GM18498 (cell line): ENCODE measurements around the gene PNMA5.
"Not testable (repeated sequence)": the region's sequence is repeated elsewhere in the genome, so short reads cannot be mapped to it uniquely, and the experiment has no call there.

Source experiments
- ATAC-seq: cut with Tn5 transposase; IDR thresholded peaks from one replicate; pipeline ENCODE4 v1.9.1; 2021; ENCODE audit warnings: mild to moderate bottlenecking, moderate library complexity; ENCODE audit not compliant: unreplicated experiment

The PNMA5 gene

DNA sequence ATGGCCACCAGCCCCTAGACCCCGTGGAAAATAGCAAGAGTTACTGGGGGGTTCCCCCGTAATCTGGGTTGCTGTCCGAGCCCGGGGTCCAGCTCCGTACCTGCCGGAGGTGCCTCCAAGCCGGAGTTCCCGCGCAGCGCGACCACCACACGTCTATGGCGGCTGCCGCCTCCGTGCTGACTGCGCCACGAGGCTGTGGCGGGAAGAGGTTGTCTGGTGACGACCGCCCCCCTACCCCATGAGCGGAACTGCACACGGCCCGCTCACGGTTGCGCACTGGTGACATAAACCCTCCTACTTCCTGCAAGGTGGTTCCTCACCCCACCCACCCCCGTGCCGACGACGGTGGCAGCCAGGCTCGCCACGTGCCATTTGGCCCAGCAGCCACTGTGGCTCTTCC, at the start of gene PNMA5:
Gene PNMA5 (minus strand): TSS at position 184 of the 400 bp plus-strand sequence. CDS start 2,518 bp downstream, outside the sequence.
- ATAC-seq: no peak

DNA sequence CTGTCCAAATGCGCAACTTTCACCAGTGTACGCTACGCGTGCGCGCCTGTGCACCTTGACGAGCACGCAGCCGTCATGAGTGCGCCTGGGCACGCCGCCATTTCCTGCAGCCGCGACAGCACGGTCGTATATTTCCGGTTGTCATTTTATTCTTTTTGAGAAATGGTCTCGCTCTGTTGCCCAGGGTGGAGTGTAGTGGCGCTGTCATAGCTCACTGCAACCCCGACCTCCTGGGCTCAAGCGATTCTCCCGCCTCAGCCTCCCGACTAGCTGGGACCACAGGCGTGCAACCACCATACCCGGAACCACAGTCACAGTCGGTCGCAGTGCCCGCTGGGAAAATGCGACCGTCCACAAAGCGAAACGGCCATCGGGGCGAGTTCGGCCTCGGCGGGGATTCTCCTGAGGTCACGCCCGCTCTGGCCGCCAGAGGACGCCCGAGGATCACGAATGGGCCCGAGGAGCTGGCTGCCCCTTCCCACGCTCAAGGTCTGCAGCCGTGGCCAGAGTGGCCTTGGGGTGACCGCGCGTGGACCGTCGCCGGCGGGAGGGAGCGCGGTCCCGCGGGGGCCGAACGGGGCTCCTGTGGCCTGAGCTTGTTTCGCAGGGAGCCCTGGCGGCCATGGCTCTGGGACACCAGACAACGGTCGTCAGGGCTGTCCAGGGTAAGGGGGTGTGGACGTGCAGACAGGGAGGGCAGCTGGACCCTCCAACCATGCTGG, 38.6 kb upstream of the PNMA5 start:
- peak; percentile 88 for ATAC-seq

DNA sequence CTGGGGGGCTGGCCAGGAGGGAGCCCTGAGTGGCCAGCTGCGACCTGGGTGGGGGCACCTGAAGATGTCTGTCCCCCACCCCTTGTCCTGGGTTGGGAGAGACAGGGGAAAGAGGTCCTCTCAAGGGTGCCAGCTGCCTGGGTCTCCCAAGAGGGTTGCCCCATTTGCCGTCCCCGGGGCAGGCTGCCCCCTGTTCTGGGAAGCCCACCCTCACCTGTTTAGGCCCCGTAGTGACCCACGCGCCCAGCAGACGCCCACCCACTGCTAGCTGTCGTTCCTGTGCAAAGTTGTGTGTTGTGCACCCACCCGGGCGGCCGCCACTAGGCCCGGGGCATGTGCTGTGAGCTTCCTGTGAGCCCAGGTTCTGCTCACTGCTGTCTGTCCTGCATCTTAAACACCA, 36.9 kb upstream of the PNMA5 start:
- ATAC-seq: no peak

DNA sequence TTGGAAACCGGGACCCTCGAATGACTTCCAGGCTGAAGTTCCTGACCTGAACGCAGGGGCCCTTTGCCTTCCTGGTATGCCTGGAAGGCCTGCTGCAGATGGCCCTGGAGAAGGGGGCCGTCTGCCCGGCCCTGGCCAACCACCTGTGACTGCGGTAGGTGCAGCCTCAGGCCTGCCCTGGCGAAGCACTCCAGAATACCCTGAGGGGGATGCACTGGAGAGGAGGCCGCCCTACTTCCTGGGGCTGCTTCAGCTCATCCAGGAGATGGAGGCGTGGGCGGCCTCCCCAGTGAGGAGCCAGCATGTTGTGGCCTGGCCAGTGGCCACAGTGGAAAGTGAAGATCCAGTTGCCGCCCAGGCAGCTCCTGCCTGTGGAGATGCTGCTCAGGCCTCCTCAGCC, 36.0 kb upstream of the PNMA5 start:
- ATAC-seq: no peak

DNA sequence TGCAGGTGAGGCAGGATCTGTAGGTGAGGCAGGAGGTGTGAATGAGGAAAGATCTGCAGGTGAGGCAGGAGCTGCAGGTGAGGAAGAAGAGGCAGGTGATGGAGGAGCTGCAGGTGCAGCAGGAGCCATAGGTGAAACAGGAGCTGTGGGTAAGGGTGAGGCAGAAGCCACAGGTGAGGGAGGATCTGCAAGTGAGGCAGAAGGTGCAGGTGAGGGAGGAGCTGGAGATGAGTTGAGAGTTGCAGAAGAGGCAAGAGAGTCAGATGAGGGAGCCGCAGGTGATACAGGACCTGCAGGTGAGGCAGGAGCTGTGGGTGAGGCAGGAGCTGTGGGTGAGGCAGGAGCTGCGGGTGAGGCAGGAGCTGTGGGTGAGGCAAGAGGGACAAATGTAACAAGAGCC, 35.2 kb upstream of the PNMA5 start:
- ATAC-seq: no peak

DNA sequence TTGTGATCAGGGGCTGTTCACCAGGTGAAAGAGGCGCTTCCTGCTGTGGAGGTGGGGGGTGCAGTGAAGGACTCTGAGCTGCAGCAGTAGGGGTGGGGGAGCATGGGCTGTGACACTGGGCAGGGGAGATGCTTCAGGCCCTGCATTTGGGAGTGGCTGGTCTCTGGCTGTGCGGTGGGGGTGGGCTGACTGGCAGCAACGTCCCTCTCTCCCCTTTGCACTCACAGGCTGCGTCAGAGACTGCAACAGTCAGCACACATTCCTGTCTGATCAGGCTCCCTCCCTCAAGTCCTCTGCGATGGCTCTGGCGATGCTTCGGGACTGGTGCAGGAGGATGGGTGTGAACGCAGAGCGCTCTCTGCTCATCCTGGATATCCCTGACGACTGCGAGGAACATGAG, 34.6 kb upstream of the PNMA5 start:
- not testable (repeated sequence) for ATAC-seq

DNA sequence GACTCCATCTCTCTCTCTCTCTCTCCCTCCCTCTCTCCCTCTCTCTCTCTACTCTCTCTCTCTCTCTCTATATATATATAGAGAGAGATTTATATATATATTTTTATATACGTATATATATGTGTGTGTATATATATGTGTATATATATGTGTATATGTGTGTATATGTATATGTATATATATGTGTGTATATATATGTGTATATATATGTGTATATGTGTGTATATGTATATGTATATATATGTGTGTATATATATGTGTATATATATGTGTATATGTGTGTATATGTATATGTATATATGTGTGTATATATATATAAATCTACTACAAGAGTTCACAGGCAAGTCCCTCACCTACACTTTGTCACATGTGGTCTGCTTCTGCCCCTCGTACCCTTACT, 32.6 kb upstream of the PNMA5 start:
- ATAC-seq: not testable (repeated sequence)

DNA sequence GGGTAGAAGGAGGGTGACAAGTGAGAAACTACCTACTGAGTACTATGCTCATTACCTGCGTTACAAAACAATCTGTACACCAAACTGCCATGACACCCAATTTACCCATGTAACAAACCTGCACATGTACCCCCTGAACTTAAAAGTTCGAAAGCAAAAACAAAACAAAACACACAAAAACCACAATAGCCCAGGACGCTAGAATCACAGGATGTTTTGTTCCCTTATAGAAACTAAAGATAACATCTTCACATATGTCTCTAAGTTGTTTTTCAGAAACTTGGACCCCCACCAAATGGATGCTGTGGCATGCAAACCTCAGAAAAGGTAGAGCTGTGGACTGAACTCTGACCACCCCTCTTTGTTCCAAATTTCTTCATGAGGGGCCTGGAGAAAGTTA, 25.2 kb upstream of the PNMA5 start:
- no peak for ATAC-seq

DNA sequence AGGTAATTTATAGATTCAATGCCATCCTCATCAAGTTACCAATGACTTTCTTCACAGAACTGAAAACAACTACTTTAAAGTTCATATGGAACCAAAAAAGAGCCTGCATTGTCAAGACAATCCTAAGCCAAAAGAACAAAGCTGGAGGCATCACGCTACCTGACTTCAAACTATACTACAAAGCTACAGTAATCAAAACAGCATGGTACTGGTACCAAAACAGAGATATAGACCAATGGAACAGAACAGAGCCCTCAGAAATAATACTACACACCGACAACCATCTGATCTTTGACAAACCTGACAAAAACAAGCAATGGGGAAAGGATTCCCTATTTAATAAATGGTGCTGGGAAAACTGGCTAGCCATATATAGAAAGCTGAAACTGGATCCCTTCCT, 23.3 kb upstream of the PNMA5 start:
- not testable (repeated sequence) for ATAC-seq

DNA sequence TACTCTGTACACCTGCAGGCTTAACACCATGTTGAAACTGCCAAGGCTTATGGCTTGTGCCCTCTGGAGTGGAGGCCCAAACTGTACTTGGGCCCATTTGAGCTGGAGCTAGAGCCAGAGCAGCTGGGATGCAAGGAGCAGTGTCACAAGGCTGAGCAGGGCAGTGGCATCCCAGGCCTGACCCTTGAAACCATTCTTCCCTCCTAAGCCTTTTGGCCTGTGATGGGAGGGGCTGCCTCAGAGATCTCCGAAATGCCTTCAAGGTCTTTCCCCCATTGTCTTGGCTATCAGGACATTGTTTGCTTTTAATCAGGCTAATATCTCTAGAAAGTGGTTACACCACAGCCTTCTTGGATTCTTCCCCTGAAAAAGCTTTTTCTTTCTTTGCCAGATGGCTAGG, 10.9 kb upstream of the PNMA5 start:
- ATAC-seq: no peak

DNA sequence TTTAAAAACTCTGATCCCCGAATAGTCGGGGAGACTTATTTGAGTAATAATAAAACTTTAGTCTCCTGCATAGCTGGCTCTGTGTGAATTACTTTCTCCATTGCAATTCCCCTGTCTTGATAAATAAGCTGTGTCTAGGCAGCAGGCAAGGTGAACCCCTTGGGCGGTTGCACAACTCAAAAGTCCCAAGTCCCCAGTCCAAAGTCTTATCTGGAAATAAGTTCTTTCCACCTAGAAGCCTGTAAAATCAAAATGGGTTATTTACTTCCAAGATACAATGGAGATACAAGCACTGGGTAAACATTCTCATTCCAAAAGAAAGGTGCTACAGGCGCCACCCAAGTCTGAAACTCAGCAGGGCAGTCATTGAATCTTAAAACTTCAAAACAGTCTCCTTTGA, 10.1 kb upstream of the PNMA5 start:
- ATAC-seq: no peak

DNA sequence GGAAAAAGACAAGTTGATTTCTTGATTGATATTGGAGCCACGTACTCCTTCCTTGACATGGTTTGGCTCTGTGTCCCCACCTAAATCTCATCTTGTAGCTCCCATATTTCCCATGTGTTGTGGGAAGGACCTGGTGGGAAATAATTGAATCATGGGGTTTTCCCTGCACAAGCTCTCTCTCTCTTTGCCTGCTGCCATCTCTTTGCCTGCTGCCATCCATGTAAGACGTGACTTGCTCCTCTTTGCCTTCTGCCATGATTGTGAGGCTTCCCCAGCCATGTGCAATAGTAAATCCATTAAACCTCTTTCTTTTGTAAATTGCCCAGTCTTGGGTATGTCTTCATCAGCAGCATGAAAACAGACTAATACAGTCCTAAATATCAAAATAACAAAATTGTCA, 8.3 kb upstream of the PNMA5 start:
- ATAC-seq: not testable (repeated sequence)

DNA sequence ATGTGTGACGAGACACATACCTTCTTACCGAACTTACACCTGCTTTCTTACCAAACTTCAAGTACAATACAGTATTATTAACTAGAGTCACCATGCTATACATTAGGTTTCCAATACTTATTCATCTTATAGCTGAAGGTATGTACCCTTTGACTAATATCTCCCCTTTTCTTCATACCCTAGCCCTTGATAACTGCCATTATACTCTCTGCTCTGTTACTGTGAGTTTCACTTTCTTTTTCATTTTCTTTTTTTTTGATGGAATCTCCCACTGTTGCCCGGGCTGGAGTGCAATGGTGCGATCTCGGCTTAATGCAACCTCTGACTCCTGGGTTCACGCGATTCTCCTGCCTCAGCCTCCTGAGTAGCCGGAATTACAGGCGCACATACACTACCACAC, 3.4 kb upstream of the PNMA5 start:
- ATAC-seq: no peak

DNA sequence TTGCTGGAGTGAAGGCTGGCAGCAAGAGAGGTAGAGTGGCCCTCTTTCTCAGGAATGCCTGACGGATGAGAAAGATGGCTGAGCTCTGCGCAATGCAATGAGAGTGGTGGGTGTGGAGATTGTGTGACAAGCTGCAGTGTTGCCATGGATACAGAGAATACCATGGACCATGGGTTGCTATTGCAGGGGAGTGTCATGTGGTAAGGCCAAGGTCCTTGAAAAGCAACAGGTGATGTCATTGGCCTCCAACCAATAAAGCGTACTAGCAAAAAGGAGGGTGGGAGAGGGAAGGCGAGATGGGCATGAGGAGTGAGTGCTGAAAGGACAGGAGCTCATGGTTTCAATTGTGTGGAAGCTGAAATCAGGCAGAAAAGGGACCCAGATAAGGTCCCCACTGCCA, 1.8 kb downstream of the PNMA5 start:
- no peak for ATAC-seq

DNA sequence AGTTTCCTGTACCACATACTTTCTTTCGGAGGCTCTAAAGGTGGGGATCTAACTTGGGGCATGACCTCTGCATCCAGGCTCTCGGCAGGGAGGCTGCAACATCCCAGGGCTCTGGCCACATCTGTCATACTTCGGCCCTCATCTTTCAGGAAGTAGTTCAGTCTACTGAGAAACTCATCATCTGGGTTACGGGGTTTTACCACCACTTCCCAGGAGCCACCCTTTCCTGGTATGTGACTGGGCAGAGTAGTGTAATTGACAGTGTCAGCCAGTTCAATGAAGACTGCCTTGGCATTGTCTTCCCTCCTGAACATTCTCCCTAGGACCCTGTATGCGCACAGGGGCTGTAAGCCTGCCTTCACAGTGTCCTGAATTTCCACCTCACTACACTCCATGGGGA, 2.8 kb downstream of the PNMA5 start:
- ATAC-seq: no peak

DNA sequence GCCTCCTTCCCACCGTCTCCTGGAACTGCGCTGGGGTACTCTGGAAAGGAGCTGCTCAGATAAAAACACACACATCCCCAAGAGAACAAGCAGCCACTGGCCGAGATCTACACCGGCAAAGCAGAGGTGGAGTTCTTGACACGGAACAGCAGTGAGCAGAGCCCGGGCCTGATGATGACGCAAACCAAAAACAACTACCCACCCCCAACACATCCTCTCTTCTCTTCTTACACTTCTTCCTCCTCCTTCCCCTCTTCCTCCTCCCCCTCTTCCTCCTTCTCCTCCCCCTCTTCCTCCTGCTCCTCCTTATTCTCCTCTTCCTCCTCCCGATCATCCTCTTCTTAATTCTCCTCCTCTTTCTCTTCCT, 4.6 kb downstream of the PNMA5 start:
- no peak for ATAC-seq

DNA sequence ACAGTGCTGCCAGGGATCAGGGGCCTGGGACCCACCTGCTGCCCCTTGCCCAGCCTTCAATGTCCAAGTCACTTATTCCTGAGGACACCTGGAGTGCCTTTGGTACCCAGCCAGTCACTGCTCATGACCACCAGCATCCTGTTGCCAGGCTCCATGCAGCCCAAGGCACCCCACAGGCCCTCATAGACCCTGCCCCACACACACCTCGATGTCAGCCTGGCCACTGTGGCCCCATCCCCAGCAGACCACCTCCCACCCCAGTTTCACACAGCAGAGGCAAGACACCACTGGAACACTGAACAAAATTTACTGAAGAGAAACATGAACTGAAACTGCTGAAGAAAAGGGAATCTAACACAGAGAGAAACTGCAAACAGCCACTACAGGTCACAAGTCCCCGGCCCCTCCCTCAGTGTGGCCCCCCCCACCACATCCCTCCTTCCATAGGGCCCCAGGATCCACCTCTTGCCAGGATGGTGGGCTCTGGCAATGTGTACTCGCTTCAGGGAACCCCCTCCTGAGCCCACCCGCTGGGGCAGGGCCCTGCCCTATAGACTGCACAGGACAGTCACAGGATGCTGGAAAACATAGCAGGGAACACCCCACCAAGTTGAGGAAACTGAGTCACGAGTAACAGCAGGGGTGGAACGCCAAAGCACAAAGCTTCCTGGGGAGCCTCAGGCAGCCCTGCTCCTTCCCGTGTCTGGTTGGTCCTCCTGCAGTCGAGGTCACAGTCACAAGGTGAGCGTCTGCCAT, 5.2 kb downstream of the PNMA5 start:
- ATAC-seq: no peak

DNA sequence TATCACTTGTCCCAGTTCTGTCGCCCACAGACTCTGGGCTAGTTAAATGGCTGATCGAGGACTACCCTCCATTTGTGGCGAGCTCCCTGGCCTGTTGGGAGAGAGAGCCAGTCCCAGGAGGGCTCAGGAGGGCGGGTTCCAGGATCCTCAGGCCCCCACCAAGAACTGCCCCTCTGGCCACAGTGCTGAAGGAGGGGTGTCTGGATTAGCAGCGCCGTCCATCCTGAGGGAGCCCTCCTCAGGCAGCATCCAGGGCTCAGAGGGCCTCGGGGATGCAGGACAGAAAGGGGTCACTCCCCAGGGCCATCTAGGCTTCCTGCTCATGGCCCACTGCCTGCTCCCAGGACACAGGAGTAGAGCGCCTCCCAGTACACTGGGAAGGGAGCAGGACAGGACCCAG, 6.1 kb downstream of the PNMA5 start:
- no peak for ATAC-seq

DNA sequence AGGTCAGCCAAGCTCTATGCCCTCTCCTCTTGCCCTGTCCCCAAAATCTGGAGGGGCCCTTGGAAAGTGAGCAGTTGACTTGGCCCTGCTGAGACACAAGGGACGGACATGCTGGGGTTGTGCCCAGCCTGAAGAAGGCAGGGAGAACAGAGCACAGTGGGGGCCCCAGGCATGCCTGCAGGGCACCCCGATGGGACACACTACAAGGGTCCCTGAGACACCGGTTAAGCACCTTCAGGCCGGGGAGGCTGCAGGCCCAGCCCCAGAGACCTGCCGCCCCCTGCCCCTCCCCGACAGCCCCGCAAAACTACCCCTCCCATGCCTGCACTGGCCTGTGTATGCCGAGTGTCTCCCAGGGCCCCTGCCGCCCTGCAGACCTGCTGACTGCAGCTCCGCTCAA, 6.8 kb downstream of the PNMA5 start:
- ATAC-seq: not testable (repeated sequence)

DNA sequence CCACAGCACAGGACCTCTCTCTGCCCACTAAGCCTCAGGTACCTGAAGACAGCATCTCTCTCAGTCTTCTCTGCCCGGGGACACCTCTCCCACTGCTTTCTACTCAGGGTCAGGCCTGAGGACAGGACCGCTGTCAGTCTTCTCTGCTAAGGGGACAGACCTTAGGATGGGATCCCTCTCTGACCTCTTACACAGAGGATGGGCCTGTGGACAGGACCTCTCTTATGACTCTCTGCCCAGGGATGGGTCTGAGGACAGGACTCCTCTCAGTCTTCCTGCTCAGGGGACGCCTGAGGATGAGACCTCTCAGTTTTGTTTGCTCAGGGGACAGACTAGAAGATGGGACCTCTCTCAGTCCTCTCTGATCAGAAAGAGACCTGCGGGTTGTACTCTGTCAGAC, 8.5 kb downstream of the PNMA5 start:
- not testable (repeated sequence) for ATAC-seq

DNA sequence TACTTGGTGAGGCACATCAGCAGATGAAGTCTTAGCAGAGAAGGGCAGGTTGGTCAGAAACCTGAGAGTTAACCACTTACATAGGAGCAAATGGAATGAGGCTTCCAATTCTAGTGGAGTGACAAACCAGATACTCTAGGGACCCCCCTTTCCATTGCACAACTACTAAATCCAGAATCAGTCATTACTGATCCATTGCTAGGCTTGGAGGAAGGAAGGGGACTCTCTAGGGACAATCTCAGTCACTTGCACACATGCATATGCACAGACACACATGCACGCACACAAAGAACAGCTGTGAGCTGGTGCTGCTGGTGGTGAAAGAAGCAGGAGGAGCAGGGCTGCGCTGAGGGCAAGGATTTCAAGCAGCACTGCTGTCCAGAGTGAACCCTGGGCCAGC, 25.7 kb downstream of the PNMA5 start:
- no peak for ATAC-seq

DNA sequence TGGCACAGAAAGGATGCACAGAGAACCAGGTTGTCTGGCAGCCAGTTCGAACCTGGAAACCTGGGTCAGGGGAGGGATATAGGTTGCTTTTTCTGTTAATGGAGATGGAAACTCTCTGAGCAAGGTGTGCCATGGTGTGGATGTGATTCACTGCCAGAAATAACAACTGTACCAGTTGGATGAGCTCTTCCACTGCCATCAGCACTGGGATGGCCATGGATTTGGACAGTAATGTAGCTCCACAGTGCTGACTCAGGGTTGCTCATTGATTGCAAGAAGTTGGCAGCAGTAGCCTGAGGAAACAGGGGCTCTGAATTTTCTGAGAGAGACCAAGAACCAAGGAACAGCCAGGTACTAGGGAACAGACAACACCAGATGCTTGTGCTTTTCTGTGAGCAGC, 33.8 kb downstream of the PNMA5 start:
- ATAC-seq: no peak

DNA sequence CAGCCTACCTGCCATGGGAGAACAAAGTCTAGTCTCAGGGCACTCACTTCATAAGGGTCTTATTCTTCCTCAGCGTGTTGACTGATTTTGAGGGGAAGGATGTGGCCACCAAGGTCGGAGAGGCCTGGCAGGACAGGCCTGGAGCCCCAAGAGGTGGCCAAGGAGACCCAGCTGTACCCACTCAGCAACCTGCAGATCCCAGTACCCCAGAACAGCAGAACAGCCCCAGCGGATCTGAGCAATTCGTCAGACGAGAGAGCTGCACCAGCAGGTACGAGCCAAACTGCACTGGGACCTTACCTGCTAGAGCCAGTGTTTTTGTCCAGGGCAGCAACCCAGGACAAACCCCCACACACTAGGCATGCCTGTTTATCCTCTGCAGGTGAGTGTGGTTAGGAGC, 34.3 kb downstream of the PNMA5 start:
- no peak for ATAC-seq
